ENCODE results near the gene PODXL. TPM values are rescaled to one million over a fixed set of nuclear protein-coding genes. Genes with fewer than 3 reads are reported as not detected.

The PODXL gene
- total and polyA plus RNA-seq, 2 of the 8 experiments (the other 6 are each of a cell fraction or from before 2014, with no cell fraction given), result 638 to 925 TPM

GRCh38 chr7:131483586-131483985 lies 72.8 kb downstream of the PODXL start (continued):
- TF ChIP-seq CHD7 (IDR thresholded peaks at IDR 0.05; ENCODE audit: insufficient replicate concordance, low read length) (no peak), CTBP2 (IDR thresholded peaks at IDR 0.05; ENCODE audit: borderline replicate concordance, insufficient read depth, insufficient read length, low read length) (no peak), E2F6 (IDR thresholded peaks at IDR 0.05) (no peak), SUZ12 (IDR thresholded peaks at IDR 0.05; ENCODE audit: low read length) (no peak)

All from H1 (cell line).